Measurements from ENCODE around the gene SSR1. TPM values are rescaled to one million over a fixed set of nuclear protein-coding genes. Genes with fewer than 3 reads are reported as not detected.

Gene SSR1
- total RNA-seq, 1 experiment from 2014 or later = 102 TPM

GRCh38 chr6:7250812-7251211 lies 62.2 kb downstream of the SSR1 start:
- Mint-ChIP-seq H3K27ac (no peak overlapping the region), H3K4me3 (no peak overlapping the region), H3K36me3 (ENCODE audit: insufficient read depth in 1 of 3, low read depth in 3 of 3) (peaks cover 6 to 20% (median 19%) of the 10 kb centered on the region in 3 experiments; a peak in 6 of 7 replicates), H3K4me1 (no peaks in the 10 kb centered on the region), H3K9me3 (peaks cover 6% of the 10 kb centered on the region in 2 experiments; a peak in 4 of 5 replicates), H3K27me3 (ENCODE audit: low read depth) (no peaks in the 10 kb centered on the region)
- H3K56ac ChIP-seq (ENCODE audit: insufficient read length, low read depth, low read length) = no peak overlapping the region
- no peak overlapping the region for H4K8ac ChIP-seq (replicated peaks; ENCODE audit: insufficient read length, low read depth, low read length)
- H3K18ac ChIP-seq (ENCODE audit: insufficient read length, low read depth, low read length) = no peak overlapping the region
- no peak overlapping the region for H2BK12ac ChIP-seq (ENCODE audit: insufficient read length, low read depth, low read length)
- H3K23me2 ChIP-seq (ENCODE audit: insufficient read length, low read depth, low read length, poor library complexity, severe bottlenecking) = no peaks in the 10 kb centered on the region
- no peak overlapping the region for H3T11ph ChIP-seq (ENCODE audit: low read length)
- no peak overlapping the region for H2AK5ac ChIP-seq (ENCODE audit: insufficient read length, low read length)
- H4K5ac ChIP-seq (ENCODE audit: insufficient read length, low read depth, low read length) = no peak overlapping the region
- no peak overlapping the region for H3K4ac ChIP-seq (ENCODE audit: low read depth, low read length)
- H4K91ac ChIP-seq (ENCODE audit: insufficient read length, low read depth, low read length) = no peak overlapping the region
- no peak overlapping the region for H2BK120ac ChIP-seq (ENCODE audit: low read depth, low read length, poor library complexity, severe bottlenecking)
- H3K27ac ChIP-seq (ENCODE audit: insufficient read length, low read depth, low read length) = no peak overlapping the region
- H3K4me1 ChIP-seq (ENCODE audit: insufficient read depth, low read length) = no peaks in the 10 kb centered on the region
- H3K14ac ChIP-seq (ENCODE audit: insufficient read depth, low read length) = no peak overlapping the region
- DNase-seq = no peak
- no peak overlapping the region for H2BK15ac ChIP-seq (ENCODE audit: low read depth, low read length)
- no peak overlapping the region for H2BK20ac ChIP-seq (ENCODE audit: low read depth, low read length, poor library complexity, severe bottlenecking)
- no peak overlapping the region for H3K23ac ChIP-seq (ENCODE audit: insufficient read length, low read depth, low read length)
- H3K9me3 ChIP-seq (ENCODE audit: control insufficient read depth, low read depth, low read length) = no peaks in the 10 kb centered on the region
- H4K20me1 ChIP-seq (ENCODE audit: control insufficient read depth, insufficient read depth, insufficient read length) = no peaks in the 10 kb centered on the region
- WGBS (ENCODE audit: extremely low coverage, insufficient read length, low lambda C conversion rate) = no CpG with 5 or more reads among the region's 8 CpGs
- H3K27me3 ChIP-seq (ENCODE audit: insufficient read depth, low read length) = no peaks in the 10 kb centered on the region; the same call in 1 of the 2 replicates
- H2BK5ac ChIP-seq (ENCODE audit: insufficient read length, low read length) = no peak overlapping the region
- H3K4me2 ChIP-seq (ENCODE audit: insufficient read depth, insufficient read length, low read length) = no peak overlapping the region
- H3K79me2 ChIP-seq (ENCODE audit: insufficient read depth, low read length) = no peaks in the 10 kb centered on the region
- no peak for TF ChIP-seq CTCF (conservative IDR thresholded peaks at IDR 0.05)
- no peaks in the 10 kb centered on the region for H3K79me1 ChIP-seq (ENCODE audit: insufficient read depth, low read depth, low read length, poor library complexity, severe bottlenecking)
- no peak overlapping the region for H3K9ac ChIP-seq (ENCODE audit: extremely low read depth, insufficient read length, low read length)
- no peak overlapping the region for H2AFZ ChIP-seq (ENCODE audit: low read length)

Measured in H9 (cell line).